ENCODE data around the gene ATP8B1.
"Not testable (repeated sequence)": the region's sequence is repeated elsewhere in the genome, so short reads cannot be mapped to it uniquely, and the experiment has no call there.

Gene ATP8B1

GRCh38 chr18:57803103-57803969 lies at the start of gene ATP8B1:
ATP8B1 (minus strand) TSS chr18:57803315; CDS start chr18:57731807, 71,508 bp downstream.
- no peak for DNase-seq (ENCODE audit: low read depth)

- no peak for DNase-seq (ENCODE audit: low read depth)
Measured at GRCh38 chr18:57850063-57850462, 46.9 kb upstream of the ATP8B1 start.

- not testable (repeated sequence) for DNase-seq (ENCODE audit: low read depth)
Measured at GRCh38 chr18:57848374-57848773, 45.3 kb upstream of the ATP8B1 start.

- not testable (repeated sequence) for DNase-seq (ENCODE audit: low read depth)
Measured at GRCh38 chr18:57847431-57847830, 44.3 kb upstream of the ATP8B1 start.

- no peak for DNase-seq (ENCODE audit: low read depth)
Measured at GRCh38 chr18:57846258-57846657, 43.1 kb upstream of the ATP8B1 start.

- no peak for DNase-seq (ENCODE audit: low read depth)
Measured at GRCh38 chr18:57845605-57846074, 42.5 kb upstream of the ATP8B1 start.

GRCh38 chr18:57844319-57844718 lies 41.2 kb upstream of the ATP8B1 start:
- DNase-seq (ENCODE audit: low read depth) = no peak

- no peak for DNase-seq (ENCODE audit: low read depth)
Measured at GRCh38 chr18:57843386-57843785, 40.3 kb upstream of the ATP8B1 start.

- DNase-seq (ENCODE audit: low read depth) = no peak
Measured at GRCh38 chr18:57841568-57841967, 38.5 kb upstream of the ATP8B1 start.

- no peak for DNase-seq (ENCODE audit: low read depth)
Measured at GRCh38 chr18:57839942-57840381, 36.8 kb upstream of the ATP8B1 start.

GRCh38 chr18:57837917-57838548 lies 34.9 kb upstream of the ATP8B1 start:
- DNase-seq (ENCODE audit: low read depth) = no peak

- DNase-seq (ENCODE audit: low read depth) = no peak
Measured at GRCh38 chr18:57836557-57836956, 33.4 kb upstream of the ATP8B1 start.

- DNase-seq (ENCODE audit: low read depth) = no peak
Measured at GRCh38 chr18:57835904-57836303, 32.8 kb upstream of the ATP8B1 start.

- DNase-seq (ENCODE audit: low read depth) = no peak
Measured at GRCh38 chr18:57834616-57835015, 31.5 kb upstream of the ATP8B1 start.

- no peak for DNase-seq (ENCODE audit: low read depth)
Measured at GRCh38 chr18:57833441-57834101, 30.5 kb upstream of the ATP8B1 start.

- no peak for DNase-seq (ENCODE audit: low read depth)
Measured at GRCh38 chr18:57832730-57833129, 29.6 kb upstream of the ATP8B1 start.

GRCh38 chr18:57831597-57832377 lies 28.7 kb upstream of the ATP8B1 start:
- no peak for DNase-seq (ENCODE audit: low read depth)

- DNase-seq (ENCODE audit: low read depth) = no peak
Measured at GRCh38 chr18:57827646-57828045, 24.5 kb upstream of the ATP8B1 start.

- DNase-seq (ENCODE audit: low read depth) = no peak
Measured at GRCh38 chr18:57826252-57826651, 23.1 kb upstream of the ATP8B1 start.

- DNase-seq (ENCODE audit: low read depth) = not testable (repeated sequence)
Measured at GRCh38 chr18:57820583-57820982, 17.5 kb upstream of the ATP8B1 start.

- no peak for DNase-seq (ENCODE audit: low read depth)
Measured at GRCh38 chr18:57819671-57820460, 16.8 kb upstream of the ATP8B1 start.

Measured in stimulated activated CD4-positive, alpha-beta T cell treated with anti-CD3 and anti-CD28 coated beads, Interleukin-2, amount 100 ng/mL, for 4 hours (primary cell).